ENCODE results near the gene LCE7A.

Gene LCE7A

GRCh38 chr1:152879559-152880198, 19.9 kb downstream of the LCE7A start:
- in situ Hi-C loops (cut with MboI; ENCODE audit: low sequenced_read_pairs), result no loop called here

- in situ Hi-C loops (cut with MboI; ENCODE audit: low sequenced_read_pairs), result no loop called here
Measured at GRCh38 chr1:152880316-152880715, 20.5 kb downstream of the LCE7A start.

- in situ Hi-C loops (cut with MboI; ENCODE audit: low sequenced_read_pairs), result no loop called here
Measured at GRCh38 chr1:152880907-152881306, 21.1 kb downstream of the LCE7A start.

- in situ Hi-C loops (cut with MboI; ENCODE audit: low sequenced_read_pairs), result no loop called here
Measured at GRCh38 chr1:152884085-152884484, 24.3 kb downstream of the LCE7A start.

GRCh38 chr1:152884506-152884905, 24.7 kb downstream of the LCE7A start:
- in situ Hi-C loops (cut with MboI; ENCODE audit: low sequenced_read_pairs), result no loop called here

GRCh38 chr1:152884966-152885624, 25.3 kb downstream of the LCE7A start:
- in situ Hi-C loops (cut with MboI; ENCODE audit: low sequenced_read_pairs), result no loop called here

- in situ Hi-C loops (cut with MboI; ENCODE audit: low sequenced_read_pairs), result no loop called here
Measured at GRCh38 chr1:152886085-152886484, 26.3 kb downstream of the LCE7A start.

- in situ Hi-C loops (cut with MboI; ENCODE audit: low sequenced_read_pairs), result no loop called here
Measured at GRCh38 chr1:152886758-152887409, 27.1 kb downstream of the LCE7A start.

- in situ Hi-C loops (cut with MboI; ENCODE audit: low sequenced_read_pairs), result no loop called here
Measured at GRCh38 chr1:152888126-152888525, 28.3 kb downstream of the LCE7A start.

- in situ Hi-C loops (cut with MboI; ENCODE audit: low sequenced_read_pairs), result no loop called here
Measured at GRCh38 chr1:152899027-152899426, 39.2 kb downstream of the LCE7A start.

GRCh38 chr1:152899883-152900282, 40.1 kb downstream of the LCE7A start:
- in situ Hi-C loops (cut with MboI; ENCODE audit: low sequenced_read_pairs), result no loop called here

GRCh38 chr1:152901631-152902030, 41.8 kb downstream of the LCE7A start:
- in situ Hi-C loops (cut with MboI; ENCODE audit: low sequenced_read_pairs), result no loop called here

GRCh38 chr1:152902636-152903035, 42.8 kb downstream of the LCE7A start:
- in situ Hi-C loops (cut with MboI; ENCODE audit: low sequenced_read_pairs), result no loop called here

GRCh38 chr1:152904688-152905440, 45.1 kb downstream of the LCE7A start:
- in situ Hi-C loops (cut with MboI; ENCODE audit: low sequenced_read_pairs), result no loop called here

- in situ Hi-C loops (cut with MboI; ENCODE audit: low sequenced_read_pairs), result no loop called here
Measured at GRCh38 chr1:152906023-152906565, 46.3 kb downstream of the LCE7A start.

GRCh38 chr1:152907686-152908601, 48.1 kb downstream of the LCE7A start, which contains the start of gene IVL:
IVL (plus strand) TSS chr1:152908546; CDS start chr1:152909798, 1,252 bp downstream.
- in situ Hi-C loops (cut with MboI; ENCODE audit: low sequenced_read_pairs), result no loop called here

- in situ Hi-C loops (cut with MboI; ENCODE audit: low sequenced_read_pairs), result no loop called here
Measured at GRCh38 chr1:152909206-152909605, 49.4 kb downstream of the LCE7A start.
